Mucosa of stomach (tissue), 1 donor: ENCODE data around the gene LRRC2.

Source experiments
- H3K27me3 ChIP-seq: one replicate; pipeline ENCODE4 v1.7.0; 2013; ENCODE audit warnings: mild to moderate bottlenecking, low read length; ENCODE audit not compliant: control insufficient read depth, insufficient read depth
- H3K36me3 ChIP-seq: one replicate; pipeline ENCODE4 v1.7.0; 2013; ENCODE audit warnings: low read length; ENCODE audit not compliant: control insufficient read depth, insufficient read depth
- H3K4me1 ChIP-seq: one replicate; pipeline ENCODE4 v1.7.0; 2013; ENCODE audit warnings: mild to moderate bottlenecking, low read length; ENCODE audit not compliant: control insufficient read depth, insufficient read depth
- H3K4me3 ChIP-seq: one replicate; pipeline ENCODE4 v1.7.0; 2013; ENCODE audit warnings: low read length
- H3K9ac ChIP-seq: one replicate; pipeline ENCODE4 v1.7.0; 2013; ENCODE audit warnings: mild to moderate bottlenecking, low read length, moderate library complexity
- H3K9me3 ChIP-seq: one replicate; pipeline ENCODE4 v1.7.0; 2013; ENCODE audit warnings: mild to moderate bottlenecking, low read length, moderate library complexity; ENCODE audit not compliant: control insufficient read depth
- donor health status: Pancreatic carcinoma.

The LRRC2 gene

GRCh38 chr3:46512191-46512749 is 53.8 kb downstream of the LRRC2 start:
- H3K9me3 ChIP-seq, result no peaks in the 10 kb centered on the region

GRCh38 chr3:46509661-46510187 is 56.4 kb downstream of the LRRC2 start:
- Histone ChIP-seq H3K36me3 (no peaks in the 10 kb centered on the region), H3K27me3 (no peaks in the 10 kb centered on the region), H3K9me3 (no peaks in the 10 kb centered on the region), H3K9ac (no peak overlapping the region), H3K4me3 (no peak overlapping the region), H3K4me1 (no peaks in the 10 kb centered on the region)

More at GRCh38 chr3:46512191-46512749, 53.8 kb downstream of the LRRC2 start:
- Histone ChIP-seq H3K36me3 (no peaks in the 10 kb centered on the region), H3K9ac (no peak overlapping the region), H3K4me3 (no peak overlapping the region), H3K4me1 (no peaks in the 10 kb centered on the region), H3K27me3 (no peaks in the 10 kb centered on the region)

- Histone ChIP-seq H3K27me3 (no peaks in the 10 kb centered on the region), H3K9ac (no peak overlapping the region), H3K36me3 (no peaks in the 10 kb centered on the region), H3K4me1 (no peaks in the 10 kb centered on the region), H3K4me3 (no peak overlapping the region), H3K9me3 (no peaks in the 10 kb centered on the region)
Measured at GRCh38 chr3:46508850-46509591, 57.1 kb downstream of the LRRC2 start.

DNA sequence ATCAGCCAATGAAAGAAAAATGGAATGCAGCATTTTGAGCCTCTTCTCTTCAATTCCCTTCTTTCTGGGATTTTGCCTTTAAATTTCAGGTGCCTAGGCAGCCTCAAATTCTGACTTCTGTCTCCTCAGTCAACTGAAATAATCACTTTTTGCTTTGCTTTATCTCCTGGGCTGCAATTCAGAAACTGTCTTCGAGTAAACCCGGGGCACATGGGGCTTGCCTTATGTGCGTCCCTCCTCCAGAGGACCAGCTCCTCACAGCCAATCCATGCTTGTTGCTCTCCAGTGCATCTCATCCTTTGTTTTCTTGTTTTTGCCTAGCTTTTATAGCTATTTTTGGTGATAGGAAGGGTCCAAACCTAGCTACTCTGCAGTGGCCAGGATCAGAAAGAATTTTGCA is 59.6 kb downstream of the LRRC2 start:
- Histone ChIP-seq H3K36me3 (no peaks in the 10 kb centered on the region), H3K9ac (no peak overlapping the region), H3K27me3 (no peaks in the 10 kb centered on the region), H3K4me1 (no peaks in the 10 kb centered on the region), H3K9me3 (no peaks in the 10 kb centered on the region), H3K4me3 (no peak overlapping the region)

GRCh38 chr3:46505953-46506352 is 60.1 kb downstream of the LRRC2 start:
- Histone ChIP-seq H3K4me1 (no peaks in the 10 kb centered on the region), H3K9ac (no peak overlapping the region), H3K9me3 (no peaks in the 10 kb centered on the region), H3K27me3 (no peaks in the 10 kb centered on the region), H3K4me3 (no peak overlapping the region), H3K36me3 (no peaks in the 10 kb centered on the region)

- no peaks in the 10 kb centered on the region for H3K36me3 ChIP-seq
- H3K4me1 ChIP-seq, result no peaks in the 10 kb centered on the region
- no peaks in the 10 kb centered on the region for H3K27me3 ChIP-seq
- no peak overlapping the region for H3K4me3 ChIP-seq
- no peak overlapping the region for H3K9ac ChIP-seq
- H3K9me3 ChIP-seq, result no peaks in the 10 kb centered on the region
Measured at GRCh38 chr3:46504789-46505188, 61.3 kb downstream of the LRRC2 start.

GRCh38 chr3:46503200-46503874 is 62.8 kb downstream of the LRRC2 start:
- Histone ChIP-seq H3K9ac (no peak overlapping the region), H3K4me1 (no peaks in the 10 kb centered on the region), H3K4me3 (no peak overlapping the region), H3K27me3 (no peaks in the 10 kb centered on the region), H3K9me3 (no peaks in the 10 kb centered on the region), H3K36me3 (no peaks in the 10 kb centered on the region)

- no peak overlapping the region for H3K9ac ChIP-seq
- H3K9me3 ChIP-seq, result no peaks in the 10 kb centered on the region
- no peak overlapping the region for H3K4me3 ChIP-seq
- H3K4me1 ChIP-seq, result no peaks in the 10 kb centered on the region
- peaks cover 4% of the 10 kb centered on the region for H3K27me3 ChIP-seq
- no peaks in the 10 kb centered on the region for H3K36me3 ChIP-seq
Measured at GRCh38 chr3:46501702-46502101, 64.4 kb downstream of the LRRC2 start.

GRCh38 chr3:46500656-46501635 is 65.2 kb downstream of the LRRC2 start:
- no peaks in the 10 kb centered on the region for H3K4me1 ChIP-seq
- H3K27me3 ChIP-seq, result peaks cover 4% of the 10 kb centered on the region
- no peaks in the 10 kb centered on the region for H3K9me3 ChIP-seq
- no peaks in the 10 kb centered on the region for H3K36me3 ChIP-seq
- no peak overlapping the region for H3K9ac ChIP-seq
- no peak overlapping the region for H3K4me3 ChIP-seq

DNA sequence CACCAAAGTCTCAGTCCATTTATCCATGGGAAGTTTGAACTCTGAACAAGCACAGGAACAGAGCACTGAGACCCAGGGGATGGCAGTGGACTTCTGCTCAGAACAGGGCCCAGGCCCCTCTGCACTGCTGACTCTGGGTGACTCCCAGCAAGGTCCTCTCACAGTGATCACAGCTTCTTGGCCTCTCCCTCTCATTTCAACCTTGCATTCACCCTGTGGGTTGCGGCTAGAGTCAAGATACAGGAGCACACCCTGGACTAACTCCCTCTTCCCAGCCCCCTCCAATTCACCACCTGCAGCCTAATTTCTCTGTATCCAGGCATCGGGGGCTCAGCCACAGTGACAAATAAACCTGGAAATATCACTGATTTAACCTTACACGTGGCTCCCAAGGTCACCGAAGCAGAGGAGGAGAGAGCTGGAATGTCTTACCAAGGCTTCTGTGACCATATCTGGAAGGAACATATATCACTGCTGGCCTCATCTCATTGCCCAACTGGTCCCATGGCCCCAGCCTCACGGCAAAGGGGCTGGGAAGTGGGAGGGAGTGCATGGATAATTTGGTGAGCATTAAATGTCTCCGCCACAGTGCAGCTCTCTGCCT is 67.1 kb downstream of the LRRC2 start:
- Histone ChIP-seq H3K4me3 (no peak overlapping the region), H3K27me3 (peaks cover 4% of the 10 kb centered on the region), H3K9me3 (no peaks in the 10 kb centered on the region), H3K4me1 (no peaks in the 10 kb centered on the region), H3K36me3 (no peaks in the 10 kb centered on the region), H3K9ac (no peak overlapping the region)

DNA sequence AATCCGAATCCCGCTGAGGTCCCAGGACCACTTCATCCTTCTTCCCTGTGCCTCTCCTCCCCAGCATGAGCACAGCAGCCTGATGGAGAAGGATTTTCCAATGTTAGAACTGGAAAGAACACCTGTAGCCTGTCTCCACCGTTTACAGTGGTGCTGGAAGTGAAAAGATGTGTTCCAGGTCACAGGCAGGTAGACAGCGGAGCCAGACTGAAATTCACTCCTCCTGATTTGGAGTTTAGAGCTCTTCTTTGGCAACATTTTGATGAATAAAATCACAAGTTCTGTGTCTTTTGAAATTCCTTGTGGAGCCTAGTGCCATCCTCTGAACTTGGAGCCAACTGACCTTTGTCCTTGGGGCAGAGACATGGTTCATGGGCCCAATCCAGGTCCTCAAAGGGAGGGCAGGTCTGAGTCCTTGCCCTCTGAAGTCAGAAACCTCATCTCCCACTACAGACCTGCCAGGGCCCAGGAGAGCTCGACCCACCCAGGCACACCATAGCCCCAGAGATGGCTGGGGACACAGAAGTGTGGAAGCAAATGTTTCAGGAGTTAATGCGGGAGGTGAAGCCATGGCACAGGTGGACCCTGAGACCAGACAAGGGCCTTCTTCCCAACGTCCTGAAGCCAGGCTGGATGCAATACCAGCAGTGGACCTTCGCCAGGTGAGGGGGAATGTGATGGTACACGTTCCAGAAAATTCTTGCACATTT is 68.4 kb downstream of the LRRC2 start, which contains the start of gene RTP3:
Gene RTP3 (plus strand): TSS at position 421 of the 710 bp plus-strand sequence. CDS start 87 bp downstream, at position 508.
- H3K27me3 ChIP-seq, result peaks cover 4% of the 10 kb centered on the region
- no peak within 1 kb of the TSS for H3K9ac ChIP-seq
- no peak within 1 kb of the TSS for H3K4me3 ChIP-seq
- H3K4me1 ChIP-seq, result no peaks in the 10 kb centered on the region
- H3K36me3 ChIP-seq, result no peaks in the 10 kb centered on the region
- no peaks in the 10 kb centered on the region for H3K9me3 ChIP-seq
